IPS DF 19.7 (cell line): ENCODE results near the gene RNF144A.
"Not testable (repeated sequence)": the region's sequence is repeated elsewhere in the genome, so short reads cannot be mapped to it uniquely, and the experiment has no call there.

Experiments
- DNase-seq: peaks from one replicate; pipeline ENCODE4 v3.0.0-alpha.2; 2013; ENCODE audit warnings: low read depth, low spot score

The RNF144A gene

GRCh38 chr2:6929196-6929819 lies 12.1 kb downstream of the RNF144A start:
- DNase-seq: no peak

DNA sequence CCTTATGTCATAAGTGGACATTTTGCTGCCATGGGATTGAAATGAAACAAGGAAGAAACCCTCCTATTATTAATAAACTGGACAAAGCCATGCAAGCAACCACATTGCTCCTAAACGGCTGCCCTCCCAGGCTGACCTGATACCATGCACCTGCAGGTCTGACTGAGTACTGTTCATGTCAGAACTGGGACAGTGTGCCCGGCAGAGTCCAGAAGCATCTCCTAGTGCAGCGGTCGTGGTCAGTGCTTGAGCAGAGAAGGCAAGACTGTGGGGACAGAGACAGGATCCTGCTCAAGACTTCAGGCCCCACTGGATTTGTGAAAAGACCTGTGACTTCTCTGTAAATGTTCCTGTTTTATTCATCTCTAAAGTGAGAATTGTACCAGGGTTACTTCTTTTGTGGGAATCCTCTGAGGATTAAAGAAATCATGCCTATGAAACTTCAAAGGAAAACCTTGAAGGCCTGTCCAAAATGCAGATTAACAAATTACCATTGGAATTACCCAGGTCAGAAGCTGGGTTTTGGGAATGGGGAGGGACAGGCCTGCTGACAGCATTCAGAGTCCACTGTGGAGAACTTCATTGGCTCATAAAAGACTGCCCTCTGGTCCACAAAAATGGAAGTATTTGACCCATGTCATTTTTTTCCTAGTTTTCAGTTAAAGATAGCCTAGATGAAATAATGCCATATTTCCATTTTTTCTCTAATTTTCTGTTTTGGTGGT lies 13.9 kb downstream of the RNF144A start:
- DNase-seq: no peak

- no peak for DNase-seq
Observed at GRCh38 chr2:6931753-6932152, 14.5 kb downstream of the RNF144A start.

DNA sequence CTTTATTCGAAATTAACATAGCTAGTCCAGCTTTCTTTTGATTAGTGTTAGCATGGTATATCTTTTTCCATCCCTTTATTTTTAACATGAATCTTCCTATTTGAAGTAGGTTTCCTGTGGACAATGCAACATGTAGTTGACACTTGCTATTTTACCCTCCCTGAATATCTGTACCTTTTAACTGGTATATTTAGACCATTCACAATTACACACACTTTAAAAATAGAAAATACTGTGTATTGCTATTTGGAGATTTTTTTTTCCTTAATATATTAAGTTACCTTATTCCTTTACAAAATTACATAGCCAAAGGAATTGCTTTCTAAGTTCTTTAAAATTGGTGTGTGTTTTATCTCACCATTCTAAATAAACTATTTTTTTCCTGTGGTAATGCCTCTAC lies 15.0 kb downstream of the RNF144A start:
- DNase-seq: no peak

DNA sequence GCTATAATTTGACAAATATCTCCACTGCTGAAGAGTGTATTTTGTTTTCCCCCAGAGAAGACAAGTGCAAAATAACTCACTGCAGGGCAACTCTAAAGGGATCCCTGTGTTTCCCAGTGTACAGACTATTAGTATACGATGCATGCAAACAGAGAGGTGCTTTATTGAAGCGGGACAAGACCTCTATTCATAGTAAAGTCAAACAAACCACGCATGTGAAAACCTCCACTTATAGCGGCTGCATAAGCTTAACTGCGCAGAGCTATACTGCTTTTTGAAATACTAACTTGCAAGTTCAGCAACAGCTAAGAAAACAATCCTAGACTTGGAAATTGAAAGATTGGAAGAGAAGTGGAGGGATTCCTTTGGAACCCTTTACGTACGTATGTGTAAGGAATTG lies 15.6 kb downstream of the RNF144A start:
- no peak for DNase-seq

DNA sequence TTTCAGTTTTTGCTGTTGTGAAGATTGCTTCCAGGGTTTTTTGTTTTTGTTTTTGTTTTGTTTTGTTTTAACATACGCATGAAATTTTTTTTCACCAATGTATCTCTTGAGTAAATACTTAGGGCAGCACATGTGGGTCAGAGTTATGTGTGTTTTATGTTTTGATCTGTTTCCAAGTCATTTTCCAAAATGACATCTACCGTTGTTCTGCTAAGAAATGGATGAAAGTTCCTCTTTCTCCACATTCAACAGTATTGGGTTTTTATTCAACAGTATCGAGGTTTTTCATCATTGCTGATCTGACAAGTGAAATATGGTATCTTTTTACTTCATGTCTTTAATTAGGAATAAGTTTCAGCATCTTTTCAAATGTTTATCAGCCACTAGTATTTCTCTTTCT lies 16.7 kb downstream of the RNF144A start:
- DNase-seq: no peak

DNA sequence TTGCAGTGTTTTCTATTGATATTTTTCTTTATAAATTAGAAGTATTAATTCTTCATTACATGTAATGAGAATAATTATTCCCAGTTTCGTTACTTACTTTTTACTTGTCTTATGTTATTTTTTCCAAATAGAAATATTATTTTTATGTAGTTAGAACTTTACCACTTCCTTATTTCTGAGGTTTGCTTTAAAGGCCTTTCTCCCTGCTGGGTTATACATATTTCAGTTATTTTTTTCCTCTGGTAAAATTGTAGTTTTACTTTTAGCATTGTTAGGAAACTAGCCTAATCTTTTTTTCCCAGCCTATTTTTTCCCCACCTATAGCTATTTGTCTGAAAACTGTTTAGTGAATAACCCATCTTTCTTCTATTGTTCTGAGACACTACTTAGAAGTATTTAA lies 17.1 kb downstream of the RNF144A start:
- DNase-seq: no peak

GRCh38 chr2:6934758-6935651 lies 17.8 kb downstream of the RNF144A start:
- DNase-seq: no peak

GRCh38 chr2:6935652-6936020 lies 18.4 kb downstream of the RNF144A start:
- not testable (repeated sequence) for DNase-seq

DNA sequence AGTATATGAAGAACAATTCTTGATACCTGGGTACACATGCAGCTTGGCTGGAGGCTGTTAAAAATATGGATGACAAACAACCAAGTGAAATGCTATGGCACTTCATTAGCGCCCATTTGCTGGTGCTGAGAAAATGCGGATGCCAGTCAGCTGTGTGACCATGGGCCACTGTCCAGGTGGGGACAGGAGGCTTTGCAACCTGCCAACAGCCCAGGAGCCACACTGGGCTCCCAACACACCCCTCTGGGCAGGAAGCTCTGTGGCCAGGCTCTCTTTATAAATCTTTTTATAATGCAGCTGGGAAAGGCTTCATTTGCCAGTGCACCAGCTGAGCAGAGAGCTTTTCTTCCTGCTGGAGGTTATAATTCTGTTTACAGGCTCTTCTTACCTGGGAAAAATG lies 19.9 kb downstream of the RNF144A start:
- no peak for DNase-seq

GRCh38 chr2:6937582-6937981 lies 20.4 kb downstream of the RNF144A start:
- DNase-seq: no peak

DNA sequence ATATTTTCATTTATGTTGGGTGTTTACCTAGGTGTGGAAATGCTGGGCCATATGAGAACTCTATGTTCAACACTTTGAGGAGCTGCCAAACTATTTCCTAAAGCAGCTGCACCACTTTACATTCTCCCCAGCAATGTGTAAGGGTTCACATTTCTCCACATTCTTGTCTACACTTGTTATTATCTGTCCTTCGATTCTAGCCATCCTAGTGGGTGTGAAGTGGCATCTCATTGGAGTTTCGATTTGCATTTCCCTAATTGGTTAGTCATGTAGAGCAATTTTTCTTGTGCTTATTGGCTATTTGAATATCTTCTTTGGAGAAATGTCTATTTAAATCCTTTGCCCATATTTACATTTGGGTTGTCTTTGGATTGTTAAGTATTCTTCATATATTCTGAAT lies 21.9 kb downstream of the RNF144A start:
- DNase-seq: no peak

- DNase-seq: no peak
Observed at GRCh38 chr2:6940820-6941219, 23.6 kb downstream of the RNF144A start.

- DNase-seq: no peak
Observed at GRCh38 chr2:6941299-6942046, 24.3 kb downstream of the RNF144A start.

DNA sequence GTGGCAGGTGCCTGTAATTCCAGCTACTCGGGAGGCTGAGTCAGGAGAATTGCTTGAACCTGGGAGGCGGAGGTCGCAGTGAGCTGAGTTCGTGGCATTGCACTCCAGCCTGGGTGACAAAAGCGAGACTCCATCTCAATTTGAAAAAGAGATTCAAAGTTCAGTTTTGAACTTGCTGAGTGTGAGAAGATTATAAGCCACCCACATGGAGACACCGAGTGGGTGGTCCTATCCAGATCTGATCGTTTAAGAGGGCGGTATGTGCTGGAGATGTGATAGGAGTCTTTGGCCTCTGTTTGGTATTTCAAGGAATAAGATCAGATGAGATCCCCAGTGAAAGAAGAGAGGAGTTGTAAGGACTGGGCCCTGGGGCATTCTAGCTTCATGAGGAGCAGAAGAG lies 25.6 kb downstream of the RNF144A start:
- DNase-seq: no peak

GRCh38 chr2:6943523-6943922 lies 26.3 kb downstream of the RNF144A start:
- no peak for DNase-seq

GRCh38 chr2:6943971-6944370 lies 26.8 kb downstream of the RNF144A start:
- DNase-seq: no peak

- no peak for DNase-seq
Observed at GRCh38 chr2:6944555-6944954, 27.3 kb downstream of the RNF144A start.

GRCh38 chr2:6945087-6945813 lies 28.0 kb downstream of the RNF144A start:
- no peak for DNase-seq

DNA sequence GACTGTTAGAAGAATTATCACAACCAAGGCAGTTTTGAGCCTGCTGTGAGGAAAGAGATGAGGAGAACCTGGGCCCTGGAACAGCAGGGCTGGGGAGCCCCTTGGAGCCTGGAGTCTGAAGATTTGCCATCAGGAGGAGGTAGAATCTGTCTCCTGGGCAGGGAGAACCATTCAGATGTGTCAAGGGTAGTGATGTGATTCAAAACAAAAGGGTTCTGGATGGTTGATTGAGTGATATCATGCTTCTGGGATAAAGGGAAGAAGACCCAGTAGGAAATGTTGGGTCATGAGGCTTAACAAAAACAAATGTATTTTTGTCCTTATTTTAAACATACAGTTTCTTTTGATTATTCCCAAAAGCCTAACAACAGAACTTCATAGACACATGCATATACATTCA lies 28.6 kb downstream of the RNF144A start:
- no peak for DNase-seq

- no peak for DNase-seq
Observed at GRCh38 chr2:6946722-6947121, 29.5 kb downstream of the RNF144A start.
